ENCODE measurements around the gene TLCD3B.

Gene TLCD3B

DNA sequence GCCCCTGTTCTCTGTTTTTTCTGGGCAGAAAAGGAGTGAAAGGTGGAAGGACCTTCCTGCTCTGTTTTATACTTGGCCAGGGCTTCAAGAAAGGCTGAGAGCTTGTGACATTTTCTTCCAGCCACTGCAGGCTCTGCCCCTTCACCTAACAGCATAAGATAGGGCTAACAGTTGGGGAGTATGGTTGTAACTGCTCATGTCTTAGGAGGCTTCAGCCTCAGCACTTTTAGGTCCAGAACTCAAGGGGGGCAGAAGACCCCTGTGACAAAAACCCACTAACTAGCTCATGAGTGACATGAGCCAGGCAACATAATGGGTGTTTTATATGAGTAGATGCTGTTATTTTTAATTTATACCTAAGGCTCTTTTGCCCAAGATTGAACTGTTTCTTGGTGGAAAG, 39.4 kb upstream of the TLCD3B start:
- no peak for FAIRE-seq
- TF ChIP-seq, protein P1, sequence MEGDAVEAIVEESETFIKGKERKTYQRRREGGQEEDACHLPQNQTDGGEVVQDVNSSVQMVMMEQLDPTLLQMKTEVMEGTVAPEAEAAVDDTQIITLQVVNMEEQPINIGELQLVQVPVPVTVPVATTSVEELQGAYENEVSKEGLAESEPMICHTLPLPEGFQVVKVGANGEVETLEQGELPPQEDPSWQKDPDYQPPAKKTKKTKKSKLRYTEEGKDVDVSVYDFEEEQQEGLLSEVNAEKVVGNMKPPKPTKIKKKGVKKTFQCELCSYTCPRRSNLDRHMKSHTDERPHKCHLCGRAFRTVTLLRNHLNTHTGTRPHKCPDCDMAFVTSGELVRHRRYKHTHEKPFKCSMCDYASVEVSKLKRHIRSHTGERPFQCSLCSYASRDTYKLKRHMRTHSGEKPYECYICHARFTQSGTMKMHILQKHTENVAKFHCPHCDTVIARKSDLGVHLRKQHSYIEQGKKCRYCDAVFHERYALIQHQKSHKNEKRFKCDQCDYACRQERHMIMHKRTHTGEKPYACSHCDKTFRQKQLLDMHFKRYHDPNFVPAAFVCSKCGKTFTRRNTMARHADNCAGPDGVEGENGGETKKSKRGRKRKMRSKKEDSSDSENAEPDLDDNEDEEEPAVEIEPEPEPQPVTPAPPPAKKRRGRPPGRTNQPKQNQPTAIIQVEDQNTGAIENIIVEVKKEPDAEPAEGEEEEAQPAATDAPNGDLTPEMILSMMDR (IDR thresholded peaks at IDR 0.05; ENCODE audit: insufficient read depth, missing control alignments): no peak
- no peak for DNase-seq (ENCODE audit: insufficient read length, low spot score)

DNA sequence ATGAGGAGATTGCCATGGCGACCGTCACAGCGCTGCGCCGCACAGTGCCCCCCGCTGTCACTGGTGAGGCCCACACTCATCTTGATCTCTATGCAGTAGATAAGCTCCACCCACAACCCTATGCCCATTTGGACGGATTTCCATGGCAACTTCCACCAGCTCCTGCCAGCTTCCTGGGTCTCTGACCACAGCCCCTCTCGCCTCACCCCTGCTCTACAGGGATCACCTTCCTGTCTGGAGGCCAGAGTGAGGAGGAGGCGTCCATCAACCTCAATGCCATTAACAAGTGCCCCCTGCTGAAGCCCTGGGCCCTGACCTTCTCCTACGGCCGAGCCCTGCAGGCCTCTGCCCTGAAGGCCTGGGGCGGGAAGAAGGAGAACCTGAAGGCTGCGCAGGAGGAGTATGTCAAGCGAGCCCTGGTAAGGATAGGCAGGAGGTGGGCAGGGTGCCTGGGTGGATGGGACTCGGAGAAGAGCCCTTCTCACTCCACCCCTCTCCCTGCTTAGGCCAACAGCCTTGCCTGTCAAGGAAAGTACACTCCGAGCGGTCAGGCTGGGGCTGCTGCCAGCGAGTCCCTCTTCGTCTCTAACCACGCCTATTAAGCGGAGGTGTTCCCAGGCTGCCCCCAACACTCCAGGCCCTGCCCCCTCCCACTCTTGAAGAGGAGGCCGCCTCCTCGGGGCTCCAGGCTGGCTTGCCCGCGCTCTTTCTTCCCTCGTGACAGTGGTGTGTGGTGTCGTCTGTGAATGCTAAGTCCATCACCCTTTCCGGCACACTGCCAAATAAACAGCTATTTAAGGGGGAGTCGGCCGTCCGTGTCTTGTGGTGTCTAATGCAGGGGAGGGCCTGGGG, 38.8 kb upstream of the TLCD3B start:
- FAIRE-seq: no peak
- no peak for DNase-seq (ENCODE audit: insufficient read length, low spot score)

DNA sequence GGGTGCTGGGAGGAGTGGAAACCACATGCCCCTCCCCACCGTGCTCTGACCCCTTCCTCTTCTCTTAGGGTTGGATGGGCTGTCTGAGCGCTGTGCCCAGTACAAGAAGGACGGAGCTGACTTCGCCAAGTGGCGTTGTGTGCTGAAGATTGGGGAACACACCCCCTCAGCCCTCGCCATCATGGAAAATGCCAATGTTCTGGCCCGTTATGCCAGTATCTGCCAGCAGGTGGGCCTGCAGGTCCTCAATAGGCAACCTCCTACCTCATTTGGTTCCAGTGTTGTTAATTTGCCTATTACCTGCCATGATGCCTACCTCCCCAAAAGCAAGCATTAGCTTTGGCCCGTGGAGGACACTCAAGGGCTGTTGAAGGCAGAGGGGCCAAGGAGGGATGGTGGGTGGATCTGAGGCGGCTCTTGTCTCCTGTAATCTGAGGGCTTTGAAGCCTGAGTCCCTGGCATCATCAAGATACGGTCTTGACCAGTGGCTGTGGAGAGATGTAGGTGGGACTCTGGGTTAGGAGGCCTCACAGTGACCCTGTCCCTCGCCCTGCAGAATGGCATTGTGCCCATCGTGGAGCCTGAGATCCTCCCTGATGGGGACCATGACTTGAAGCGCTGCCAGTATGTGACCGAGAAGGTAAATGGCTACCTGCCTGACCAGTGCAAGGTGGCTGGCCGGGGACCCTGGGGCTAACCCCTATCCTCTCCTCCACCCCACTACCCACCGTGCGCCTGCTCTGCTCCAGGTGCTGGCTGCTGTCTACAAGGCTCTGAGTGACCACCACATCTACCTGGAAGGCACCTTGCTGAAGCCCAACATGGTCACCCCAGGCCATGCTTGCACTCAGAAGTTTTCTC, 37.9 kb upstream of the TLCD3B start:
- TF ChIP-seq, protein P1 (IDR thresholded peaks at IDR 0.05; ENCODE audit: insufficient read depth, missing control alignments): peak; percentile 37
- FAIRE-seq (no peak), DNase-seq (ENCODE audit: insufficient read length, low spot score) (no peak)

More for the DNA sequence above, 38.8 kb upstream of the TLCD3B start:
- TF ChIP-seq, protein P1 (IDR thresholded peaks at IDR 0.05; ENCODE audit: insufficient read depth, missing control alignments): no peak

DNA sequence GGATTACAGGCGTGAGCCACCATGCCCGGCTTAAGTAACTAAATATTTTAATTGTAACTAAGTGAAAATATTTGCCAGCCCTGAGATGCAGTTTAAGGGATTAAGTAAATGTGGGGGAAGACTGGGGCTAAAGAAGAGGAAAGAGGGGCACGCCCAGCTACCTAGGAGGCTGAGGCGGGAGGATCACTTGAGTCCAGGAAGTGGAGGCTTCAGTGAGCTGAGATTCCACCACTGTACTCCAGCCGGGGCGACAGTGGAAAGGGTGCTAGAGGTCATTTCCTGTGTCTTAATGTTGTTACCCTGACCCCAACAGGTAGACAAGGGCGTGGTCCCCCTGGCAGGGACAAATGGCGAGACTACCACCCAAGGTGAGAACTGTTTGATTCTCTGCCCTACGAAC, 37.3 kb upstream of the TLCD3B start:
- no peak for FAIRE-seq
- TF ChIP-seq, protein P1 (IDR thresholded peaks at IDR 0.05; ENCODE audit: insufficient read depth, missing control alignments): no peak
- no peak for DNase-seq (ENCODE audit: insufficient read length, low spot score)

- DNase-seq (ENCODE audit: insufficient read length, low spot score) (no peak), FAIRE-seq (no peak)
- TF ChIP-seq, protein P1 (IDR thresholded peaks at IDR 0.05; ENCODE audit: insufficient read depth, missing control alignments): no peak
Observed at GRCh38 chr16:30067584-30067916, 36.5 kb upstream of the TLCD3B start.

GRCh38 chr16:30066761-30067583, 35.9 kb upstream of the TLCD3B start:
- FAIRE-seq: no peak
- no peak for DNase-seq (ENCODE audit: insufficient read length, low spot score)
- TF ChIP-seq, protein P1 (IDR thresholded peaks at IDR 0.05; ENCODE audit: insufficient read depth, missing control alignments): no peak
